SK-N-SH (cell line): ENCODE data around the gene BARX1. TPM values are rescaled to one million over a fixed set of nuclear protein-coding genes. Genes with fewer than 3 reads are reported as not detected.

ENCODE experiments used
- CTCF ChIA-PET: fragments of 300-600, 350-600 bp; formaldehyde crosslinking; extraction: SDS; loops from one replicate; lab custom pipeline; 2021; lab: Yijun Ruan, JAX
- POLR2A ChIA-PET: fragments of 350-600 bp; sonication (Branson Sonifier 250); formaldehyde crosslinking; extraction: SDS; loops from one replicate; lab custom pipeline; 2020; ENCODE audit warnings: antibody characterized with exemption, inconsistent platforms; lab: Yijun Ruan, JAX
- DNase-seq: peaks from one replicate; pipeline ENCODE4 v3.0.0; 2012
- H2AFZ ChIP-seq: fragments of 200-600 bp; sonication (generic); 2 replicates; pipeline ENCODE4 v1.8.1; 2016; ENCODE audit warnings: antibody characterized with exemption, mild to moderate bottlenecking, low read depth
- H3F3A ChIP-seq: fragments of 200-600 bp; sonication (generic); replicated peaks from 2 replicates; pipeline ENCODE3; 2016; ENCODE audit warnings: antibody characterized with exemption, mild to moderate bottlenecking; ENCODE audit not compliant: insufficient read depth
- H3K27ac ChIP-seq, 2 experiments: fragments of 200-500 bp in 1 of 2; fragments of 200-600 bp in 1 of 2; sonication (Bioruptor generic) in 1 of 2; sonication (generic), shearing (Covaris generic) in 1 of 2; 2 replicates each; pipeline versions ENCODE4 v1.5.1 to v1.6.1; 2014 to 2016; ENCODE audit warnings: low read depth in 2 of 2, inconsistent platforms in 1 of 2, low read length in 1 of 2, mild to moderate bottlenecking in 1 of 2, mixed read lengths in 1 of 2
- H3K27me3 ChIP-seq: fragments of 200-600 bp; sonication (generic), shearing (Covaris generic); 2 replicates; pipeline ENCODE4 v1.6.1; 2016; ENCODE audit warnings: mixed run types; ENCODE audit not compliant: insufficient read depth
- H3K36me3 ChIP-seq, 2 experiments: fragments of 200-500 bp in 1 of 2; fragments of 200-600 bp in 1 of 2; sonication (Bioruptor generic) in 1 of 2; sonication (generic) in 1 of 2; replicated peaks in 1 of 2; 2 replicates each; pipeline versions ENCODE3 to v1.5.1; 2014 to 2016; ENCODE audit warnings: low read length in 1 of 2, mild to moderate bottlenecking in 1 of 2; ENCODE audit not compliant: insufficient read depth in 2 of 2, control insufficient read depth in 1 of 2
- H3K4me1 ChIP-seq, 2 experiments: fragments of 200-500 bp in 1 of 2; fragments of 200-600 bp in 1 of 2; sonication (Bioruptor generic) in 1 of 2; sonication (generic), shearing (Covaris generic) in 1 of 2; 2 replicates each; pipeline versions ENCODE4 v1.5.1 to v1.6.1; 2014 to 2016; ENCODE audit warnings: low read depth in 1 of 2, low read length in 1 of 2, mixed run types in 1 of 2; ENCODE audit not compliant: insufficient read depth in 2 of 2, control insufficient read depth in 1 of 2
- H3K4me2 ChIP-seq: fragments of 200-600 bp; sonication (generic), shearing (Covaris generic); 2 replicates; pipeline ENCODE4 v1.6.1; 2017; ENCODE audit warnings: mixed run types
- H3K4me3 ChIP-seq, 2 experiments: fragments of 200-500 bp in 1 of 2; fragments of 200-600 bp in 1 of 2; sonication (Bioruptor generic) in 1 of 2; sonication (generic), shearing (Covaris generic) in 1 of 2; 2 replicates each; pipeline versions ENCODE4 v1.5.1 to v1.8.1; 2014 to 2016; ENCODE audit warnings: low read depth in 2 of 2, inconsistent platforms in 1 of 2, low read length in 1 of 2, mild to moderate bottlenecking in 1 of 2, mixed read lengths in 1 of 2, moderate library complexity in 1 of 2
- H3K79me2 ChIP-seq: fragments of 200-600 bp; sonication (generic); 2 replicates; pipeline ENCODE4 v1.8.1; 2017; ENCODE audit warnings: mild to moderate bottlenecking; ENCODE audit not compliant: insufficient read depth
- H3K9ac ChIP-seq: fragments of 200-600 bp; sonication (generic); 2 replicates; pipeline ENCODE4 v1.6.1; 2017; ENCODE audit warnings: mixed run types
- H3K9me2 ChIP-seq: fragments of 200-600 bp; sonication (generic); 2 replicates; pipeline ENCODE4 v1.6.1; 2017; ENCODE audit warnings: mixed run types
- H3K9me3 ChIP-seq: fragments of 200-600 bp; sonication (generic); 2 replicates; pipeline ENCODE4 v1.6.1; 2017; ENCODE audit warnings: mixed run types, mild to moderate bottlenecking, moderate library complexity
- H4K20me1 ChIP-seq: fragments of 200-600 bp; sonication (generic); 2 replicates; pipeline ENCODE4 v1.6.1; 2017; ENCODE audit warnings: mild to moderate bottlenecking, mixed run types; ENCODE audit not compliant: insufficient read depth
- EZH2phosphoT487 ChIP-seq: fragments of 200-600 bp; sonication (generic); IDR thresholded peaks from 2 replicates; pipeline ENCODE4 v1.6.1; 2017; ENCODE audit warnings: low read depth, mixed run types, mild to moderate bottlenecking, antibody characterized with exemption, moderate library complexity, borderline replicate concordance
- FOSL2 ChIP-seq: IDR thresholded peaks from 2 replicates; pipeline ENCODE4 v1.4.0; 2012; ENCODE audit warnings: low read depth, mild to moderate bottlenecking, moderate library complexity, borderline replicate concordance
- FOXJ3 ChIP-seq: sonication (generic); formaldehyde crosslinking; IDR thresholded peaks from 2 replicates; pipeline ENCODE4 v1.5.1; 2020; ENCODE audit warnings: mild to moderate bottlenecking, missing genetic modification reagents
- GATA2 ChIP-seq: sonication (generic); formaldehyde crosslinking; IDR thresholded peaks from 2 replicates; pipeline ENCODE4 v1.5.0; 2020; ENCODE audit warnings: mild to moderate bottlenecking, missing genetic modification reagents
- MEF2A ChIP-seq: IDR thresholded peaks from 2 replicates; pipeline ENCODE4 v1.4.0; 2012; ENCODE audit warnings: low read depth, borderline replicate concordance
- NRF1 ChIP-seq: IDR thresholded peaks from 2 replicates; pipeline ENCODE4 v1.6.1; 2012; ENCODE audit warnings: low read depth, mild to moderate bottlenecking, low read length
- RXRA ChIP-seq: IDR thresholded peaks from 2 replicates; pipeline ENCODE4 v1.4.0; 2012; ENCODE audit warnings: low read depth, mild to moderate bottlenecking, borderline replicate concordance
- TCF12 ChIP-seq: IDR thresholded peaks from 2 replicates; pipeline ENCODE4 v1.4.0; 2012
- WGBS: methylation state at CpG from one replicate; pipeline ENCODE4 v1.1.6; 2017; ENCODE audit warnings: low lambda C conversion rate; 5-methylcytosine and 5-hydroxymethylcytosine counted together
- polyA plus RNA-seq, 3 experiments: library from polyadenylated mRNA; depleted of rRNA; stranded (reverse); fragments of >200 nt; gene quantifications; 2 replicates each; pipeline ENCODE4 v1.2.3, GENCODE V29; 2012
- TF ChIP-seq, protein P1 (sequence below): fragments of 200-600 bp; sonication (generic); IDR thresholded peaks from 2 replicates; pipeline ENCODE4 v1.6.1; 2017; ENCODE audit warnings: antibody characterized with exemption, mild to moderate bottlenecking, moderate library complexity

The BARX1 gene
- polyA plus RNA-seq, 1 of the 3 experiments (the other 2 are of a cell fraction): not detected

DNA sequence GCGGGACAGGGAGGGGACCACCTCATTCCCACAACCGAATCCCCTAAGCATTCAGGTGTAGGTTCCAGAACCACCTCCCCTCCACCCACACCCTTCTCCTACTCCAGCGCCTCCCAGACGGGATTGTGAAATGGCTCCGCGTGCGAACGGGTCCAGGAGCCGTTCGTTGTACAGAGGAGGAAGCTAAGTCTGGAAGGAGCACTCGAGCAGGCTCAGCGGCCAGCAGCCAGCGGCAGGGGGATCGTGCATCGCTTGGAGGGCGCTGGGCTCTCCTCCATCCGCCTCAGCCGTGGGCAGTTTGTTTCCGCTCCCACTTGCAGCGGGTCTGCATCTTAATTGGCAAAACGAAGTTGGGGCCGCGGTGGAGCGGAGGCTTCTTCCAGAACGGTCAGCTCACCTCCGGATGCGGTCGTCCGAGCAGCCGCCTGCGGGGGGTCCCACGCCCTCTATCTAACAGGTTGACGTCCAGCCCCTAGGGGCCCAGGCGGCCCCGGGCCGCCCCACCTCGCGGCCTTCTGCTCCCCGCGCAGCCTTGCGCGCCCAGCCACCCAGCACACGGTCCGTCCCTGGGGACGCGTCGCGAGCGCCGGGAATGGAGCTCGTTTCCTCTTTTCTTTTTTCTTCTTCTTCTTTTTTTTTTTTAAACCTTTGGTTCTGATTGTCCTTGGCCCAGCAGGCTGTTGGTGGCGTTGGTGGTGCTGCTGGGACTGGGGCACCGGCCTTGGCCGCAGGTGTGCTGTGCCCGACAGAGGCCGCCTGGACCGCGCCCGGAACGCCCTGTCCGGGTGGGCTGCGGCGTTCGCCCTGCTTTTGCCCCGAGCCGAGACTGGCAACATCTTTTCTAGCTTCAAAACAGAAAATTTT lies 3.9 kb upstream of the BARX1 start:
- Histone ChIP-seq H3K4me3 (peak overlapping the region in 1 of 2 experiments; percentile 6; a peak in 2 of 4 replicates), H3K27ac (no peak overlapping the region), H3K36me3 (no peaks in the 10 kb centered on the region), H2AFZ (0 out of 2 replicates have a peak overlapping the region, but pooled peaks have one; percentile 46), H3K4me2 (peak overlapping the region; percentile 68), H4K20me1 (no peaks in the 10 kb centered on the region), H3K9me2 (no peaks in the 10 kb centered on the region), H3K9me3 (no peaks in the 10 kb centered on the region), H3F3A (peaks cover 6% of the 10 kb centered on the region), H3K27me3 (peaks cover 69% of the 10 kb centered on the region), H3K4me1 (peaks cover 0 to 12% of the 10 kb centered on the region in 2 experiments; a peak in 1 of 4 replicates), H3K79me2 (no peaks in the 10 kb centered on the region), H3K9ac (no peak overlapping the region)
- ChIA-PET CTCF (interaction anchor here (1.2 to 8.0 kb wide), 8 partner anchors 8 to 850 kb away, joined by 3 to 126 read pairs (median 6); partner anchors contain the start of gene BARX1), POLR2A (no interaction called here)
- TF ChIP-seq EZH2phosphoT487 (peak; percentile 94; the same call in 1 of the 2 replicates), TCF12 (no peak), GATA2 (CRISPR knock-in tag) (no peak)
- 8% methylated on average over 51 of the region's 66 CpGs for WGBS
- peak; percentile 66 for DNase-seq

DNA sequence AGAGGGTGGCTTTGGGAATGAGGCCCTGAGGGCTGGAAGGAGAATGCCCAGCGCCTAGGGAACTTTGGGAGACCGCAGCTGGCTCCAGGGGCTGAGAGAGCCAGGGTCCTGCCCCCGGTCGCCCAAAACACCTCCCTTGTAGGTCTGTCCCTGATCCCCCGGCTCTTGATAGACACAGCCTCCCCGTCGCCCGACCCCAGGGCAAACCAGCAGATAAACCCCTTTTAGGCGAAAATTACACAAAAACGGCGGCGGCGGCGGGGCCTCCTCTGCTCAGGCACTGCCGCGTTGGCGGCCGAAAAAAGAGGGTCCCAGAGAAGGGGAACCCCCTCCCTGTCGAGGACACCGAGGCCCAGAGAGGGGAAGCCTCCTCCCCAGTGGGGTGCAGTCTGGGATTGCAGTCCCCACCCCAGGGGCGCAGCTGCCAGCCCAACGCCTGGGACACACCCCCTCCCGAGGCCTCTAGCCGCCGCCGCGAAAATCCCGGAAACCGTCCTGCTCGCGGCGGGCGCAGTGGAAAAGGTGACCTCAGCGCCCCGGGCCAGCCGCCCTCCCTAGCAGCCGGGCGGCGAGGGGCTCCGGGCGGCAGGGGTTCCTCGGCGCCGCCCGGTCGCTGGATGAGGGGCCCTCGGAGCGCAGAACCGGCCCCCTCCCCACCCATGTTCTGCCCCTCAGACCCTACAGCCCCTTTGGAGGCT lies 3.1 kb upstream of the BARX1 start:
- peak overlapping the region; percentile 68 for H3K4me2 ChIP-seq
- peak; percentile 38 for DNase-seq
- 28% methylated on average over 19 of the region's 49 CpGs for WGBS
- no peak for TF ChIP-seq GATA2 (CRISPR knock-in tag)
- TF ChIP-seq RXRA: no peak
- no peak for TF ChIP-seq FOXJ3 (CRISPR knock-in tag)
- no peak for TF ChIP-seq MEF2A
- no peak for TF ChIP-seq NRF1
- no peak for TF ChIP-seq FOSL2
- TF ChIP-seq, protein P1, sequence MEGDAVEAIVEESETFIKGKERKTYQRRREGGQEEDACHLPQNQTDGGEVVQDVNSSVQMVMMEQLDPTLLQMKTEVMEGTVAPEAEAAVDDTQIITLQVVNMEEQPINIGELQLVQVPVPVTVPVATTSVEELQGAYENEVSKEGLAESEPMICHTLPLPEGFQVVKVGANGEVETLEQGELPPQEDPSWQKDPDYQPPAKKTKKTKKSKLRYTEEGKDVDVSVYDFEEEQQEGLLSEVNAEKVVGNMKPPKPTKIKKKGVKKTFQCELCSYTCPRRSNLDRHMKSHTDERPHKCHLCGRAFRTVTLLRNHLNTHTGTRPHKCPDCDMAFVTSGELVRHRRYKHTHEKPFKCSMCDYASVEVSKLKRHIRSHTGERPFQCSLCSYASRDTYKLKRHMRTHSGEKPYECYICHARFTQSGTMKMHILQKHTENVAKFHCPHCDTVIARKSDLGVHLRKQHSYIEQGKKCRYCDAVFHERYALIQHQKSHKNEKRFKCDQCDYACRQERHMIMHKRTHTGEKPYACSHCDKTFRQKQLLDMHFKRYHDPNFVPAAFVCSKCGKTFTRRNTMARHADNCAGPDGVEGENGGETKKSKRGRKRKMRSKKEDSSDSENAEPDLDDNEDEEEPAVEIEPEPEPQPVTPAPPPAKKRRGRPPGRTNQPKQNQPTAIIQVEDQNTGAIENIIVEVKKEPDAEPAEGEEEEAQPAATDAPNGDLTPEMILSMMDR: no peak
- TF ChIP-seq, all 33 proteins: peak for 0
- CTCF ChIA-PET: interaction anchor here (1.1 to 3.7 kb wide), 6 partner anchors 45 to 849 kb away, joined by 3 to 15 read pairs (median 5); no protein-coding TSS in a partner anchor
- H3K9ac ChIP-seq: no peak overlapping the region
- H3K36me3 ChIP-seq: no peaks in the 10 kb centered on the region
- H3K9me2 ChIP-seq: no peaks in the 10 kb centered on the region
- POLR2A ChIA-PET: no interaction called here
- H3F3A ChIP-seq: peaks cover 6% of the 10 kb centered on the region
- no peaks in the 10 kb centered on the region for H4K20me1 ChIP-seq
- H3K79me2 ChIP-seq: no peaks in the 10 kb centered on the region
- peak overlapping the region in 1 of 2 experiments; percentile 6; a peak in 2 of 4 replicates for H3K4me3 ChIP-seq
- no peak overlapping the region for H3K27ac ChIP-seq
- peaks cover 76% of the 10 kb centered on the region for H3K27me3 ChIP-seq
- H2AFZ ChIP-seq: no peak overlapping the region
- peaks cover 0 to 12% of the 10 kb centered on the region in 2 experiments; a peak in 1 of 4 replicates for H3K4me1 ChIP-seq
- H3K9me3 ChIP-seq: no peaks in the 10 kb centered on the region
